RWPE1 (cell line): ENCODE measurements around the gene PSTPIP1.
A peak's percentile ranks its signal among the peaks of the same experiment; 100 is the strongest.

Experiments used
- CTCF ChIA-PET: fragments of 350-600 bp; sonication (Branson Sonifier 250); formaldehyde crosslinking; extraction: SDS; loops from one replicate; lab custom pipeline; 2021; lab: Yijun Ruan, JAX
- POLR2A ChIA-PET: fragments of 400-600 bp; formaldehyde crosslinking; extraction: SDS; loops from one replicate; lab custom pipeline; 2020; ENCODE audit warnings: antibody characterized with exemption; ENCODE audit not compliant: low non-redundant PET; lab: Yijun Ruan, JAX
- DNase-seq: peaks from one replicate; pipeline ENCODE4 v3.0.0; 2012; ENCODE audit warnings: low spot score
- H3K27ac ChIP-seq: fragments of 450-650 bp; 2 replicates; pipeline ENCODE4 v1.5.1; 2017
- CTCF ChIP-seq: fragments of 450-650 bp; conservative IDR thresholded peaks from 2 replicates; pipeline ENCODE4 v1.5.1; 2017; ENCODE audit warnings: low read depth, mild to moderate bottlenecking

PSTPIP1 gene

GRCh38 chr15:77021803-77022381, 27.0 kb downstream of the PSTPIP1 start:
- TF ChIP-seq CTCF, result no peak
- ChIA-PET POLR2A (interaction anchor here (0.6 kb wide), 1 partner anchor 49 kb away, joined by 3 read pairs; no protein-coding TSS in a partner anchor), CTCF (interaction anchor here (0.6 kb wide), 1 partner anchor 115 kb away, joined by 3 read pairs; no protein-coding TSS in a partner anchor)
- no peak for DNase-seq
- H3K27ac ChIP-seq, result peak overlapping the region; percentile 20

GRCh38 chr15:77022646-77023575, 28.0 kb downstream of the PSTPIP1 start:
- peak overlapping the region; percentile 20 for H3K27ac ChIP-seq
- ChIA-PET POLR2A (no interaction called here), CTCF (interaction anchor here (0.6 to 0.9 kb wide), 7 partner anchors 23 to 798 kb away, joined by 3 to 5 read pairs (median 4); no protein-coding TSS in a partner anchor)
- no peak for TF ChIP-seq CTCF
- no peak for DNase-seq

- TF ChIP-seq CTCF, result no peak
- CTCF ChIA-PET, result interaction anchor here (0.5 to 1.5 kb wide), 8 partner anchors 10 to 797 kb away, joined by 3 to 6 read pairs (median 4); no protein-coding TSS in a partner anchor
- H3K27ac ChIP-seq, result no peak overlapping the region
- DNase-seq, result no peak
- POLR2A ChIA-PET, result no interaction called here
Measured at GRCh38 chr15:77023576-77024272, 28.8 kb downstream of the PSTPIP1 start.

- no peak overlapping the region for H3K27ac ChIP-seq
- peak; percentile 78 for DNase-seq
- TF ChIP-seq CTCF, result peak; percentile 97
- POLR2A ChIA-PET, result no interaction called here
- CTCF ChIA-PET, result interaction anchor here (0.5 to 1.5 kb wide), 6 partner anchors 8 to 798 kb away, joined by 3 to 6 read pairs (median 4); no protein-coding TSS in a partner anchor
Measured at GRCh38 chr15:77024273-77025082, 29.6 kb downstream of the PSTPIP1 start.

- no peak for DNase-seq
- ChIA-PET POLR2A (no interaction called here), CTCF (interaction anchor here (0.6 to 1.5 kb wide), 2 partner anchors 12 to 832 kb away, joined by 3 to 6 read pairs; no protein-coding TSS in a partner anchor)
- TF ChIP-seq CTCF, result no peak
- H3K27ac ChIP-seq, result no peak overlapping the region
Measured at GRCh38 chr15:77025083-77025901, 30.4 kb downstream of the PSTPIP1 start.
